Measurements from ENCODE around the gene MAP3K1.

DNA sequence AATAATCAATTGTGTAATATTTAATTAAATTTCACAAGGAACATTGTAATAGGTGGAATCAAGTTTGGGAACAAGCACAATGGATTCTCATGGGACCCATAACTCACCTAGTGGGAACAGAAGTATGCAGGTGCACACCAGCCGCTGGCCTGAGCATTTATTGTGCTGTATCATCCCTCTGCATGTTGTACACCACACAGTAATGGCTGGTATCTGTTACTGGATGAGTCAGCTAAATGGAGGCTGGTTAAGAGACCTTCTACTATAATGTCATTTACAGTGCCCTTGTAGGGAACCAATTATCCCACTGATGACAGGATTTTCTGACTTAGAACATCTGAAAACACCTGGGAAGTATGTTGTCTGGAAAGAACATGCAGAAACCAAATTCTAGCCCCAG, 3.2 kb upstream of the MAP3K1 start:
- no peak for TF ChIP-seq POLR2A (IDR thresholded peaks at IDR 0.05)
- TF ChIP-seq, protein P1, sequence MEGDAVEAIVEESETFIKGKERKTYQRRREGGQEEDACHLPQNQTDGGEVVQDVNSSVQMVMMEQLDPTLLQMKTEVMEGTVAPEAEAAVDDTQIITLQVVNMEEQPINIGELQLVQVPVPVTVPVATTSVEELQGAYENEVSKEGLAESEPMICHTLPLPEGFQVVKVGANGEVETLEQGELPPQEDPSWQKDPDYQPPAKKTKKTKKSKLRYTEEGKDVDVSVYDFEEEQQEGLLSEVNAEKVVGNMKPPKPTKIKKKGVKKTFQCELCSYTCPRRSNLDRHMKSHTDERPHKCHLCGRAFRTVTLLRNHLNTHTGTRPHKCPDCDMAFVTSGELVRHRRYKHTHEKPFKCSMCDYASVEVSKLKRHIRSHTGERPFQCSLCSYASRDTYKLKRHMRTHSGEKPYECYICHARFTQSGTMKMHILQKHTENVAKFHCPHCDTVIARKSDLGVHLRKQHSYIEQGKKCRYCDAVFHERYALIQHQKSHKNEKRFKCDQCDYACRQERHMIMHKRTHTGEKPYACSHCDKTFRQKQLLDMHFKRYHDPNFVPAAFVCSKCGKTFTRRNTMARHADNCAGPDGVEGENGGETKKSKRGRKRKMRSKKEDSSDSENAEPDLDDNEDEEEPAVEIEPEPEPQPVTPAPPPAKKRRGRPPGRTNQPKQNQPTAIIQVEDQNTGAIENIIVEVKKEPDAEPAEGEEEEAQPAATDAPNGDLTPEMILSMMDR (IDR thresholded peaks at IDR 0.05 in 4 of 5, conservative IDR thresholded peaks at IDR 0.05 in 1 of 5) = no peak
